HepG2 (cell line): ENCODE data around the gene ZDHHC18. TPM values are rescaled to one million over a fixed set of nuclear protein-coding genes. Genes with fewer than 3 reads are reported as not detected.

Experiments used
- FOXA3 ChIP-seq: IDR thresholded peaks from 2 replicates; pipeline ENCODE4 v1.6.1; 2016; ENCODE audit warnings: missing genetic modification reagents, missing compliant biosample characterization
- HBP1 ChIP-seq: IDR thresholded peaks from 2 replicates; pipeline ENCODE4 v1.6.1; 2016; ENCODE audit warnings: low read depth, control low read depth
- HMGXB4 ChIP-seq, 2 experiments: sonication (generic) in 1 of 2; formaldehyde crosslinking in 1 of 2; IDR thresholded peaks; 2 replicates each; pipeline versions ENCODE4 v1.4.0 to v1.6.1; 2018 to 2020; ENCODE audit warnings: missing genetic modification reagents in 2 of 2, borderline replicate concordance in 1 of 2, low read depth in 1 of 2, mild to moderate bottlenecking in 1 of 2, missing biosample characterization in 1 of 2
- MXD1 ChIP-seq: sonication (generic); formaldehyde crosslinking; IDR thresholded peaks from 2 replicates; pipeline ENCODE4 v1.4.0; 2020; ENCODE audit warnings: mild to moderate bottlenecking, missing genetic modification reagents
- NFIC ChIP-seq: IDR thresholded peaks from 2 replicates; pipeline ENCODE4 v1.6.1; 2012; ENCODE audit warnings: mild to moderate bottlenecking, low read length, inconsistent platforms
- RELA ChIP-seq: sonication (generic); formaldehyde crosslinking; IDR thresholded peaks from 2 replicates; pipeline ENCODE4 v1.4.0; 2020; ENCODE audit warnings: missing genetic modification reagents
- THAP8 ChIP-seq: sonication (generic); formaldehyde crosslinking; IDR thresholded peaks from 2 replicates; pipeline ENCODE4 v1.5.1; 2020; ENCODE audit warnings: missing genetic modification reagents, mild to moderate bottlenecking, borderline replicate concordance
- ZBTB39 ChIP-seq: sonication (generic); formaldehyde crosslinking; IDR thresholded peaks from 2 replicates; pipeline ENCODE4 v1.5.0; 2020; ENCODE audit warnings: missing genetic modification reagents
- ZBTB43 ChIP-seq: sonication (generic); formaldehyde crosslinking; conservative IDR thresholded peaks from 2 replicates; pipeline ENCODE4 v1.4.0; 2020; ENCODE audit warnings: missing genetic modification reagents
- ZBTB44 ChIP-seq: sonication (generic); formaldehyde crosslinking; IDR thresholded peaks from 2 replicates; pipeline ENCODE4 v1.4.0; 2020; ENCODE audit warnings: missing genetic modification reagents
- ZNF235 ChIP-seq: sonication (generic); formaldehyde crosslinking; IDR thresholded peaks from 2 replicates; pipeline ENCODE4 v1.8.1; 2023; ENCODE audit warnings: mild to moderate bottlenecking, missing genetic modification reagents, borderline replicate concordance
- ZNF501 ChIP-seq: sonication (generic); formaldehyde crosslinking; IDR thresholded peaks from 2 replicates; pipeline ENCODE4 v1.5.1; 2020; ENCODE audit warnings: mild to moderate bottlenecking, moderate library complexity, missing genetic modification reagents
- ZNF512 ChIP-seq: sonication (generic); formaldehyde crosslinking; IDR thresholded peaks from 2 replicates; pipeline ENCODE4 v1.4.0; 2020; ENCODE audit warnings: mild to moderate bottlenecking, missing genetic modification reagents
- ZNF713 ChIP-seq: sonication (generic); formaldehyde crosslinking; IDR thresholded peaks from 2 replicates; pipeline ENCODE4 v1.4.0; 2020; ENCODE audit warnings: mild to moderate bottlenecking, missing genetic modification reagents
- ZNF740 ChIP-seq: sonication (generic); formaldehyde crosslinking; IDR thresholded peaks from 2 replicates; pipeline ENCODE4 v1.4.0; 2020; ENCODE audit warnings: missing genetic modification reagents
- polyA plus RNA-seq, 8 experiments: library from polyadenylated mRNA; depleted of rRNA in 3 of 8; stranded (reverse) in 7 of 8; unstranded in 1 of 8; fragments of >200 nt; fragmentation: Illumina TruSeq in 4 of 8; extraction: Trizol in 4 of 8; gene quantifications; 2 replicates each; pipeline versions ENCODE4 v1.2.1 to v1.2.3, GENCODE V29; 2011 to 2016; ENCODE audit warnings: low read depth in 4 of 8, missing spikeins in 1 of 8, mixed read lengths in 1 of 8; ENCODE audit not compliant: insufficient read depth in 1 of 8
- total RNA-seq, 5 experiments: library from RNA; depleted of rRNA; stranded (reverse); fragments of >200 nt; fragmentation: Illumina TruSeq; extraction: Trizol; gene quantifications; 2 replicates each; pipeline ENCODE4 v1.2.3, GENCODE V29; 2016; ENCODE audit warnings: low read depth in 1 of 5

The ZDHHC18 gene
- total and polyA plus RNA-seq, 2 of the 13 experiments (the other 11 are each of a cell fraction or from before 2014, with no cell fraction given), result 13.2 to 35.3 TPM

- TF ChIP-seq HBP1 (CRISPR knock-in tag) (peak; percentile 38; the same call in 1 of the 2 replicates), ZNF501 (CRISPR knock-in tag) (peak; percentile 90), ZNF512 (CRISPR knock-in tag) (no peak), THAP8 (CRISPR knock-in tag) (no peak), HMGXB4 (CRISPR knock-in tag; IDR thresholded peaks at IDR 0.05; ENCODE audit: borderline replicate concordance in 1 of 2, low read depth in 1 of 2) (peak; percentile 71 to 96; a peak in 3 of 4 replicates), ZBTB43 (CRISPR knock-in tag) (no peak), ZNF235 (CRISPR knock-in tag) (no peak), ZBTB44 (CRISPR knock-in tag) (no peak), MXD1 (CRISPR knock-in tag) (peak; percentile 89), ZNF740 (CRISPR knock-in tag) (no peak), RELA (CRISPR knock-in tag) (0 out of 2 replicates have a peak, but pooled peaks have one; percentile 15), ZBTB39 (CRISPR knock-in tag) (no peak; the same call in 1 of the 2 replicates), ZNF713 (CRISPR knock-in tag) (no peak), NFIC (no peak), FOXA3 (CRISPR knock-in tag) (peak; percentile 47)
Observed at GRCh38 chr1:26889551-26890466, 63.3 kb downstream of the ZDHHC18 start, which contains the start of gene GPN2 (continued).
